GM12865 (cell line): Measurements from ENCODE around the gene F5.

Experiments used
- DNase-seq: peaks from one replicate; pipeline ENCODE4 v3.0.0; 2010; ENCODE audit warnings: low read depth
- H3K4me3 ChIP-seq: 2 replicates; pipeline ENCODE4 v1.5.1; 2011; ENCODE audit warnings: mild to moderate bottlenecking, low read depth, low read length, control low read depth
- CTCF ChIP-seq: IDR thresholded peaks from 2 replicates; pipeline ENCODE4 v1.5.1; 2011; ENCODE audit warnings: low read length, control low read depth, low read depth, inconsistent platforms; ENCODE audit not compliant: insufficient read depth; ENCODE audit errors: missing control alignments

F5 gene

GRCh38 chr1:169487561-169487960, 98.7 kb downstream of the F5 start:
- no peak for TF ChIP-seq CTCF
- DNase-seq: no peak
- no peak overlapping the region for H3K4me3 ChIP-seq

DNA sequence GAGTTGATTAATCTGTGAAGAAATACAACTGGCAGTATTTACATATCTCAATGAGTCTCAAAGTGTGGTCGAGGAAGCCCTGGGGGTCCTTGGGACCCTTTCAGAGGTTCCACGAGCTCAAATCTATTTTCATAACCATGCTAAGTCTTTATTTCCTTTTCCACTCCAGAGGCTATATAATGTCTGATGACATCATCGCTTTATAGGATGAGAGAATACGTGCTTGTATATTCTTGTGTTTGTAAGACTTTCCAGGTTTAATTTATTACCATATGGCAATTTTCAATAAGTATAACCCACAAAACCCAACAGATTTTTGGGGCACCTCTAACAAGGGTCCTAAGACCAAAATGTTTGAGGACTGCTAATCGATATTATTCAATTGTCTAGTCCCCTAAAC, 99.1 kb downstream of the F5 start:
- no peak for DNase-seq
- no peak overlapping the region for H3K4me3 ChIP-seq
- TF ChIP-seq CTCF: no peak

- TF ChIP-seq CTCF: no peak
- H3K4me3 ChIP-seq: peak overlapping the region; percentile 85
- DNase-seq: no peak
Observed at GRCh38 chr1:169486281-169487051, 99.8 kb downstream of the F5 start.

- peak; percentile 98 for DNase-seq
- peak; percentile 30 for TF ChIP-seq CTCF
Observed at GRCh38 chr1:169485431-169486280, 100.6 kb downstream of the F5 start, which contains the start of gene SLC19A2. Gene SLC19A2 (minus strand): TSS chr1:169485944. CDS start chr1:169485766, 178 bp downstream.

GRCh38 chr1:169484683-169485430, 101.4 kb downstream of the F5 start:
- peak overlapping the region; percentile 85 for H3K4me3 ChIP-seq
- no peak for TF ChIP-seq CTCF
- peak; percentile 59 for DNase-seq

More at GRCh38 chr1:169485431-169486280, 100.6 kb downstream of the F5 start, which contains the start of gene SLC19A2:
- peak within 1 kb of the TSS; percentile 85 for H3K4me3 ChIP-seq

- DNase-seq: no peak
- TF ChIP-seq CTCF: no peak
- H3K4me3 ChIP-seq: no peak overlapping the region
Observed at GRCh38 chr1:169484101-169484500, 102.2 kb downstream of the F5 start.
